Measurements from ENCODE around the gene OTUD4.
"Not testable (repeated sequence)": the region's sequence is repeated elsewhere in the genome, so short reads cannot be mapped to it uniquely, and the experiment has no call there.

Gene OTUD4

GRCh38 chr4:145178740-145179280 is 1.6 kb downstream of the OTUD4 start:
- no peak for DNase-seq (ENCODE audit: low read depth, low spot score)

GRCh38 chr4:145177906-145178538 is 2.4 kb downstream of the OTUD4 start:
- DNase-seq (ENCODE audit: low read depth, low spot score): peak; percentile 45

- DNase-seq (ENCODE audit: low read depth, low spot score): peak; percentile 18
Measured at GRCh38 chr4:145177511-145177905, 2.9 kb downstream of the OTUD4 start.

GRCh38 chr4:145176641-145177432 is 3.6 kb downstream of the OTUD4 start:
- DNase-seq (ENCODE audit: low read depth, low spot score): no peak

GRCh38 chr4:145171911-145172310 is 8.5 kb downstream of the OTUD4 start:
- no peak for DNase-seq (ENCODE audit: low read depth, low spot score)

GRCh38 chr4:145170223-145170622 is 10.2 kb downstream of the OTUD4 start:
- peak; percentile 44 for DNase-seq (ENCODE audit: low read depth, low spot score)

- DNase-seq (ENCODE audit: low read depth, low spot score): no peak
Measured at GRCh38 chr4:145168581-145169187, 11.7 kb downstream of the OTUD4 start.

GRCh38 chr4:145167887-145168286 is 12.5 kb downstream of the OTUD4 start:
- no peak for DNase-seq (ENCODE audit: low read depth, low spot score)

- DNase-seq (ENCODE audit: low read depth, low spot score): no peak
Measured at GRCh38 chr4:145161549-145161948, 18.8 kb downstream of the OTUD4 start.

- no peak for DNase-seq (ENCODE audit: low read depth, low spot score)
Measured at GRCh38 chr4:145156986-145157385, 23.4 kb downstream of the OTUD4 start.

GRCh38 chr4:145155268-145155870 is 25.0 kb downstream of the OTUD4 start:
- no peak for DNase-seq (ENCODE audit: low read depth, low spot score)

GRCh38 chr4:145154573-145154972 is 25.8 kb downstream of the OTUD4 start:
- DNase-seq (ENCODE audit: low read depth, low spot score): peak; percentile 65

- DNase-seq (ENCODE audit: low read depth, low spot score): no peak
Measured at GRCh38 chr4:145153904-145154298, 26.5 kb downstream of the OTUD4 start.

GRCh38 chr4:145153181-145153903 is 27.0 kb downstream of the OTUD4 start:
- DNase-seq (ENCODE audit: low read depth, low spot score): no peak

GRCh38 chr4:145148980-145149379 is 31.4 kb downstream of the OTUD4 start:
- no peak for DNase-seq (ENCODE audit: low read depth, low spot score)

GRCh38 chr4:145136219-145136618 is 44.2 kb downstream of the OTUD4 start:
- not testable (repeated sequence) for DNase-seq (ENCODE audit: low read depth, low spot score)

- DNase-seq (ENCODE audit: low read depth, low spot score): peak; percentile 76
Measured at GRCh38 chr4:145132511-145133098, 47.8 kb downstream of the OTUD4 start.

- no peak for DNase-seq (ENCODE audit: low read depth, low spot score)
Measured at GRCh38 chr4:145131848-145132247, 48.5 kb downstream of the OTUD4 start.

GRCh38 chr4:145130788-145131399 is 49.5 kb downstream of the OTUD4 start:
- peak; percentile 86 for DNase-seq (ENCODE audit: low read depth, low spot score)

GRCh38 chr4:145130130-145130529 is 50.3 kb downstream of the OTUD4 start:
- no peak for DNase-seq (ENCODE audit: low read depth, low spot score)

GRCh38 chr4:145125396-145125795 is 55.0 kb downstream of the OTUD4 start:
- no peak for DNase-seq (ENCODE audit: low read depth, low spot score)
